Mesendoderm (in vitro differentiated cells): ENCODE data around the gene FOXP1.

Experiments
- DNase-seq: peaks from one replicate; pipeline ENCODE4 v3.0.0; 2013
- H2AK5ac ChIP-seq: 2 replicates; pipeline ENCODE4 v1.6.1; 2013; ENCODE audit warnings: low read length, inconsistent platforms
- H2BK120ac ChIP-seq: 2 replicates; pipeline ENCODE4 v1.6.1; 2013; ENCODE audit warnings: low read depth, mild to moderate bottlenecking, low read length, moderate library complexity, mixed read lengths
- H2BK15ac ChIP-seq: replicated peaks from 2 replicates; pipeline ENCODE4 v1.6.1; 2013; ENCODE audit warnings: low read depth, mild to moderate bottlenecking, moderate library complexity
- H2BK5ac ChIP-seq: 2 replicates; pipeline ENCODE4 v1.6.1; 2013; ENCODE audit warnings: low read length, inconsistent platforms
- H3K18ac ChIP-seq: 2 replicates; pipeline ENCODE4 v1.6.1; 2013; ENCODE audit warnings: mild to moderate bottlenecking, low read length, mixed read lengths
- H3K23ac ChIP-seq: one replicate; pipeline ENCODE4 v1.6.1; 2013; ENCODE audit warnings: low read length
- H3K27ac ChIP-seq: 2 replicates; pipeline ENCODE4 v1.5.1; 2013; ENCODE audit warnings: low read depth, mild to moderate bottlenecking, inconsistent platforms, low read length, moderate library complexity
- H3K27me3 ChIP-seq: 2 replicates; pipeline ENCODE4 v1.6.1; 2013; ENCODE audit warnings: low read length, control low read depth, mild to moderate bottlenecking, inconsistent platforms; ENCODE audit not compliant: insufficient read depth, poor library complexity
- H3K36me3 ChIP-seq: 2 replicates; pipeline ENCODE4 v1.6.1; 2013; ENCODE audit warnings: low read length, inconsistent platforms; ENCODE audit not compliant: control insufficient read depth, insufficient read depth
- H3K4ac ChIP-seq: one replicate; pipeline ENCODE4 v1.6.1; 2013; ENCODE audit warnings: low read depth, mild to moderate bottlenecking, low read length, moderate library complexity
- H3K4me1 ChIP-seq: 2 replicates; pipeline ENCODE4 v1.6.1; 2013; ENCODE audit warnings: low read depth, low read length, inconsistent platforms; ENCODE audit not compliant: control insufficient read depth
- H3K4me2 ChIP-seq: 2 replicates; pipeline ENCODE4 v1.6.1; 2013; ENCODE audit warnings: low read length
- H3K4me3 ChIP-seq: 2 replicates; pipeline ENCODE4 v1.5.1; 2013; ENCODE audit warnings: mild to moderate bottlenecking, low read length
- H3K56ac ChIP-seq: one replicate; pipeline ENCODE4 v1.6.1; 2013; ENCODE audit warnings: low read length
- H3K79me1 ChIP-seq: 2 replicates; pipeline ENCODE4 v1.6.1; 2013; ENCODE audit warnings: low read length, inconsistent platforms
- H3K79me2 ChIP-seq: 2 replicates; pipeline ENCODE4 v1.6.1; 2013; ENCODE audit warnings: mild to moderate bottlenecking, low read length; ENCODE audit not compliant: control insufficient read depth, insufficient read depth
- H3K9ac ChIP-seq: 2 replicates; pipeline ENCODE4 v1.6.1; 2013; ENCODE audit warnings: low read length, inconsistent platforms
- H4K5ac ChIP-seq: one replicate; pipeline ENCODE4 v1.6.1; 2013; ENCODE audit warnings: low read length
- H4K8ac ChIP-seq: one replicate; pipeline ENCODE4 v1.6.1; 2013; ENCODE audit warnings: low read depth, mild to moderate bottlenecking, control low read depth, low read length, moderate library complexity
- WGBS: extraction: QIAGEN DNeasy Blood & Tissue Kit; methylation state at CpG from one replicate; pipeline ENCODE4 v1.1.7; 2013; ENCODE audit warnings: low lambda C conversion rate, missing lambda C conversion rate; ENCODE audit not compliant: insufficient coverage; ENCODE audit errors: extremely low coverage; 5-methylcytosine and 5-hydroxymethylcytosine counted together

FOXP1 gene

DNA sequence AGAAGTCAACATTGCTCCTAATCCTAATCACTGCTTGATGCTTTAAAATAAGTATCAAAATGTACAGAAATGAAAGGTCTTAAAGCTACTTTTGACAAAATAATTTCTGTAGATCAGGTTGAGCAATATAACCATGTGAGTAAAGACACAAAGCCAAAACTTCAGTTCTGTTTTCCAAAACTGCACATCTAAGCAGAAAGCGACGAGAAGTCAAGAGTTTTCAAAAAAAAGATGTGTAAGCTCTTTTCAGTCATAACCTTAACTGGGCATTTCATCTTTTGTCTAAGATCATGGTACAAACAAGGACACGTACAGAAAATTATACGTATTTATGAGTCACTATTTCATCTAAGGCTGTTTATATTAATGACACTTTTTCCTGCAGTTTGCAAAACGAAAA lies 608.8 kb downstream of the FOXP1 start:
- DNase-seq: no peak
- Histone ChIP-seq H2AK5ac (no peak overlapping the region), H3K4ac (no peak overlapping the region), H3K79me2 (no peaks in the 10 kb centered on the region), H3K36me3 (no peaks in the 10 kb centered on the region), H3K27me3 (no peaks in the 10 kb centered on the region), H2BK15ac (no peak overlapping the region), H2BK120ac (no peak overlapping the region), H3K79me1 (no peaks in the 10 kb centered on the region), H3K4me3 (no peak overlapping the region), H3K9ac (no peak overlapping the region), H3K56ac (no peak overlapping the region), H3K4me2 (no peak overlapping the region), H2BK5ac (no peak overlapping the region), H4K8ac (no peak overlapping the region), H4K5ac (no peak overlapping the region), H3K18ac (no peak overlapping the region), H3K23ac (no peak overlapping the region), H3K4me1 (no peaks in the 10 kb centered on the region), H3K27ac (no peak overlapping the region)
- WGBS: no CpG with 5 or more reads among the region's 5 CpGs

DNA sequence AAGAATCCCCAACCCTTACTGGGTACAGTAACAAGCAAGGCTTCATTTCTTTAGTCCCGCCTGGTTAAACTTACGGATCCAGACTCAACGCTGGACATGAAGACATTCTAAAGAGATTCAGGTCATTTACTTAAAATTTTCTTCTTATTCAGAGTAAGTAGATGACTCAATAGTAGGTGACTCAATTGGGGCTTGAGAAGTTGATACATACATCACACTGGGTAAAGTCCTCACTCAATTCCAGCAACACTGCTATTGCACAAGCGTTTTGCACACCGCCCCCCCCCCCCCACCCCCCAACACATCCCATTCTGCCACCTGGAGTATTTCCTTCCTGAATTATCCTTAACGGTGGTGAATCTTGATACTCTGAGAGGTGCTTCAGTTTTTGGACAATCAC lies 610.0 kb downstream of the FOXP1 start:
- Histone ChIP-seq H2AK5ac (no peak overlapping the region), H3K23ac (no peak overlapping the region), H3K79me2 (no peaks in the 10 kb centered on the region), H3K4me2 (no peak overlapping the region), H3K56ac (no peak overlapping the region), H3K18ac (no peak overlapping the region), H3K4ac (no peak overlapping the region), H3K4me1 (no peaks in the 10 kb centered on the region), H3K4me3 (no peak overlapping the region), H3K9ac (no peak overlapping the region), H3K79me1 (no peaks in the 10 kb centered on the region), H3K27me3 (no peaks in the 10 kb centered on the region), H2BK15ac (no peak overlapping the region), H3K36me3 (no peaks in the 10 kb centered on the region), H4K5ac (no peak overlapping the region), H3K27ac (no peak overlapping the region), H2BK5ac (no peak overlapping the region), H4K8ac (no peak overlapping the region), H2BK120ac (no peak overlapping the region)
- no peak for DNase-seq
- WGBS: no CpG with 5 or more reads among the region's 6 CpGs

DNA sequence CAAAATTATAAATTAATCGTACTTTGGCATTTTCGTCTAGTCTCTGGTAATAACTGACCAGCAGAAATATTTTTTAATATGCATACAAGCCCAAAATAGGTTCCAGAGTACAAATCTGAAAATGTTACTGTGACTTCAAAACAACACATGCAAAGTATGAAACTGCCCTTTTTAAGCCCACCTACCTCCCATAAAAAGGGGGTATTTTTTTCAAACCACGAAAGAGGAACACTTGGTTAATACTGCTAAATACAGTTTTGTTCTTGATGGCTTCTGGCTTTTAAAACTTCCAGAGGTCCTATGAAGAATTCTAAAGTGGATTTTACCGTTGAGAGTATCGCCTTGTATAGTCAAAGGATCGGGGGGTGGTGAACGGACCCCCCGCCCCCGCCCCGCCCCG lies 610.7 kb downstream of the FOXP1 start:
- no peak overlapping the region for H3K4me3 ChIP-seq
- H3K27ac ChIP-seq: no peak overlapping the region
- H3K23ac ChIP-seq: no peak overlapping the region
- no CpG with 5 or more reads among the region's 11 CpGs for WGBS
- H4K5ac ChIP-seq: no peak overlapping the region
- H3K79me1 ChIP-seq: no peaks in the 10 kb centered on the region
- no peak for DNase-seq
- no peak overlapping the region for H3K56ac ChIP-seq
- H3K4ac ChIP-seq: no peak overlapping the region
- no peaks in the 10 kb centered on the region for H3K79me2 ChIP-seq
- H2BK120ac ChIP-seq: no peak overlapping the region
- no peaks in the 10 kb centered on the region for H3K27me3 ChIP-seq
- no peak overlapping the region for H3K9ac ChIP-seq
- no peaks in the 10 kb centered on the region for H3K36me3 ChIP-seq
- no peak overlapping the region for H3K4me2 ChIP-seq
- no peak overlapping the region for H3K18ac ChIP-seq
- H2AK5ac ChIP-seq: no peak overlapping the region
- no peak overlapping the region for H2BK15ac ChIP-seq
- no peak overlapping the region for H4K8ac ChIP-seq
- H3K4me1 ChIP-seq: no peaks in the 10 kb centered on the region
- no peak overlapping the region for H2BK5ac ChIP-seq

DNA sequence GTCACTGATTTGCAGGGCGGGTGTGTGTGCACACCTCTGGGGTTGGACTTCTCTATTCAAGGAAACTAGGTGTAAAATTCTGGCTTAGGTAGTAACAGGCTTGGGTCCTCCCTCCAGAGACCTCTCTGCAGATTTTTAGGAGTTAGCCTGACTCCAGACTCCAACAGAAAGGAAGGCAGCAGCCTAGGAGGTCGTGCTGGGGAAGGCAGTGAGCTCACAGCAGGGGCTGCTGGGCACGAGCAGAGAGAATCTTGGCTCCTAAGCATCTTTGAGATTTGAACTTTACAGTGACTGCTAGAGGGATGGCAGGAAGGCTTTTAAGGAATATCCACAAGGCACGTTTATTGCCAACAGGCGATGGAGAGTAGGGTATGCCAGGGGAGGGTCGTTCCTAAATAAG lies 612.6 kb downstream of the FOXP1 start:
- no peak overlapping the region for H3K18ac ChIP-seq
- no peak overlapping the region for H3K9ac ChIP-seq
- H3K4ac ChIP-seq: no peak overlapping the region
- H3K27me3 ChIP-seq: no peaks in the 10 kb centered on the region
- no peak overlapping the region for H2BK5ac ChIP-seq
- no peak overlapping the region for H2BK15ac ChIP-seq
- H3K4me2 ChIP-seq: no peak overlapping the region
- no peaks in the 10 kb centered on the region for H3K4me1 ChIP-seq
- WGBS: no CpG with 5 or more reads among the region's 6 CpGs
- no peak overlapping the region for H4K5ac ChIP-seq
- H3K4me3 ChIP-seq: no peak overlapping the region
- H3K79me2 ChIP-seq: no peaks in the 10 kb centered on the region
- H3K79me1 ChIP-seq: no peaks in the 10 kb centered on the region
- H3K36me3 ChIP-seq: no peaks in the 10 kb centered on the region
- H3K23ac ChIP-seq: no peak overlapping the region
- no peak overlapping the region for H2BK120ac ChIP-seq
- no peak overlapping the region for H3K27ac ChIP-seq
- no peak for DNase-seq
- H4K8ac ChIP-seq: no peak overlapping the region
- H3K56ac ChIP-seq: no peak overlapping the region
- H2AK5ac ChIP-seq: no peak overlapping the region

DNA sequence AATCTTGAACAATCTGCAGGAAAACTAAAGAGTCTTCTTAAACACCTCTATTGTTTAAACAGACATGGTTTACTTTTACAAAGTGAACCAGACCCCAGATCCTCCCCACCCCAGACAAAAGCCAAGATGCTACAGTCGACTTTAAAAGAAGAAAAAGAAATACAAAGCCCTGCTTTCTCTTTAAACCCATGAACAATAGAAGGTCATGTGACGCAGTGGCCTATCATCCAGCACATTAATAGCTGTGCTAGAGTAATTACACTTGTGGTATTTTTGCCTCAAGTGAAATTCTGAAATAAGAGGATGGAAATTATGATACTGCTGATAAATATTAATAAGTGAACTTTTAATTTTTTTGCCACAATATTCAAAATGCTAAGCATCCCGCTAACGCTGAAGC lies 613.4 kb downstream of the FOXP1 start:
- Histone ChIP-seq H3K36me3 (no peaks in the 10 kb centered on the region), H3K4me1 (no peaks in the 10 kb centered on the region), H2BK120ac (no peak overlapping the region), H3K4me2 (no peak overlapping the region), H3K9ac (no peak overlapping the region), H3K56ac (no peak overlapping the region), H2BK5ac (no peak overlapping the region), H3K4me3 (no peak overlapping the region), H3K18ac (no peak overlapping the region), H3K4ac (no peak overlapping the region), H4K8ac (no peak overlapping the region), H3K27ac (no peak overlapping the region), H4K5ac (no peak overlapping the region), H2AK5ac (no peak overlapping the region), H3K27me3 (no peaks in the 10 kb centered on the region), H3K23ac (no peak overlapping the region), H3K79me1 (no peaks in the 10 kb centered on the region), H3K79me2 (no peaks in the 10 kb centered on the region), H2BK15ac (no peak overlapping the region)
- DNase-seq: no peak
- no CpG with 5 or more reads among the region's 4 CpGs for WGBS

DNA sequence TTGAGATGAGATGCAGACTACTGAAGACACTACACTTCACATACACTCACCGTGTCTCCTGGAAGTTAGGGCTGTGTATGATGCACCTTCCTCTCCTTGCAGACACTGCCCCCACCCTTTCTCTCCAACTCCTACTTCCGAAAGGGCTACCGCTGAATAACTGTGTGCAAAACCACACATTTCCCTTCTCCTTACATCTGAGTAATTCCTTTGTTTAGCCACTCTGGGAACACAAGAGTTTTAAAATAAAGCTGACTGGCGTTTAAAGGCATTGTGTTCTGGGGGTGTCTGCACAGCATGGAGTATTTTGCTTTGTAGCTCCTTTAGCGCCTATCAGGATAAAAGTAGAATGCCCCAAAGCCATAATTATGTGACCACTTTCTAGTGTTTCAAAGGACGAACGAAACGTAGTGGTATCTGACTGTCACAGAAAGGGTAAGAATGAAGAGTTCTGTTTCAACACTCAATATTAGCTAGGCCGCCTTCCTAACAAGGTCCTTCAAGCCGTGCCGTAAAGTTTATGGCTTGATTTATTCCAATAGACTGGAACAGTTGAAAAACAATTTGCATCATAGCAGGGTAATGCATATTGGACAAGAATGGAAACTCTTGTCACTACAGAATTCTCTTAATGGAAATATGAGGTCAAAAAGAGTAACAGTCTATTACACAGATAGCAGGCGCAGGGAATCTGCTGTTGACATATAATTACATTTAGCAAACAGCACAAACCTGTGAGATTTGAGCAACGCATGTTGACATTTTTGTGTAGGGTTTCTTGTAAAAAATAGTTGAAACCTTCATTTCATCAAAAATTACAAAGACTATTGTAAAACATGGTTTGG lies 619.9 kb downstream of the FOXP1 start:
- no CpG with 5 or more reads among the region's 13 CpGs for WGBS
- no peaks in the 10 kb centered on the region for H3K79me2 ChIP-seq
- H3K4me3 ChIP-seq: no peak overlapping the region
- no peak overlapping the region for H3K27ac ChIP-seq
- H3K4me2 ChIP-seq: no peak overlapping the region
- H2AK5ac ChIP-seq: no peak overlapping the region
- no peak overlapping the region for H3K56ac ChIP-seq
- H4K8ac ChIP-seq: no peak overlapping the region
- no peaks in the 10 kb centered on the region for H3K79me1 ChIP-seq
- no peak overlapping the region for H3K4ac ChIP-seq
- no peak overlapping the region for H3K9ac ChIP-seq
- H2BK120ac ChIP-seq: no peak overlapping the region
- no peaks in the 10 kb centered on the region for H3K36me3 ChIP-seq
- no peak overlapping the region for H3K18ac ChIP-seq
- no peak overlapping the region for H2BK15ac ChIP-seq
- no peaks in the 10 kb centered on the region for H3K27me3 ChIP-seq
- no peak overlapping the region for H4K5ac ChIP-seq
- no peak for DNase-seq
- no peak overlapping the region for H2BK5ac ChIP-seq
- H3K23ac ChIP-seq: no peak overlapping the region
- H3K4me1 ChIP-seq: no peaks in the 10 kb centered on the region
